Middle frontal gyrus (tissue), 1 donor: ENCODE measurements around the gene OPA3.
"Not testable (repeated sequence)": the region's sequence is repeated elsewhere in the genome, so short reads cannot be mapped to it uniquely, and the experiment has no call there.

Experiments
- DNase-seq: peaks from one replicate; pipeline ENCODE4 v3.0.0-alpha.2; 2015; ENCODE audit warnings: low spot score; ENCODE audit errors: extremely low spot score

Gene OPA3

GRCh38 chr19:45522010-45522941, 62.3 kb downstream of the OPA3 start:
- DNase-seq: no peak

GRCh38 chr19:45518469-45518826, 66.2 kb downstream of the OPA3 start:
- no peak for DNase-seq

GRCh38 chr19:45517641-45518468, 66.7 kb downstream of the OPA3 start:
- DNase-seq: no peak

DNA sequence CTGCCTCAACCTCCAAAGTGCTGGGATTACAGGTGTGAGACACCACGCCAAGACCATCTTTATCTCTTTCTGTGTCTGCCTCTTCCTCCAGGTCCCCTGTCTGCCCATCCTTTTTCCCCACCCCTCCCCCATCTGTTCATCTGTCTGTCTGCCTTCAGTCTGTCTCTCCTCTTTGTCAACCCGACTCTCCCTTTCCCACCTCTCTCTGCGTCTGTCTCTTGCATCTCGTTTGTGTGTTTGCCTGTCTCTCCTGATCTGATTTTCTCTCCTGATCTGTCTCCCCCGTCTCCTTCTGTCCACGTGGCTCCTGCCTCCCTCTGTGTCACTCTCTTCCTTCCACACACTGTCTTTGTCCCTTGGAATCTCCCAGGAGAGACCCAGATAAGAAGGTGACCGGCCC, 67.4 kb downstream of the OPA3 start:
- no peak for DNase-seq

DNA sequence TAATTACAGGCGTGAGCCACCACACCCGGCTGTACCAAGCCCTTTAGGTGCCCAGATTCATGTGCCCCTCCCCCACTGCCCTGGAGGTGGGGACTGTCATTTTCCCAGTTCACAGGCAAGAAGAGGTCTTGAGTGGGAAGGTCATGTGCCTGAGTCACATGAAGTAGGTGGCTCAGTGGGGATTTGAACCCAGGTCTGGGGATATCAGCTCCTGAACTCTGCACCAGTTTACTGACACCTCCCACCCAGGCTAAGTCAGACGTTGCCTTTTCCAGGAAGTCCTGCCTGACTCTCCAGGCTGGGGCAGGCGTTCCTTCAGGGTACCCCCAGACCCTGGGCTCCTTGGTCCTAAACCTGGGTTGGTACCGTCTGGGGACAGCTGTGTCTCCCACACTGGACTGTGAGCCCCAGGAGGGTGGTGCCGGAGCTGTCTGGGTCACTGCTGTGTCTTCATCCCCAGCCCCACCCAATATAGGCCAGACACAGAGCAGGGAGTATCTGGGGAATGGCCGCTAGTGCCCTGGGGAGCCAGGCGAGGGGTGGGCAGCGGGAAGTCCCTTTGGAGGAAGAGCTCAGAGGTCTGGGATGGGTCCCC, 68.7 kb downstream of the OPA3 start:
- no peak for DNase-seq

- DNase-seq: no peak
Measured at GRCh38 chr19:45515081-45515624, 69.4 kb downstream of the OPA3 start.

DNA sequence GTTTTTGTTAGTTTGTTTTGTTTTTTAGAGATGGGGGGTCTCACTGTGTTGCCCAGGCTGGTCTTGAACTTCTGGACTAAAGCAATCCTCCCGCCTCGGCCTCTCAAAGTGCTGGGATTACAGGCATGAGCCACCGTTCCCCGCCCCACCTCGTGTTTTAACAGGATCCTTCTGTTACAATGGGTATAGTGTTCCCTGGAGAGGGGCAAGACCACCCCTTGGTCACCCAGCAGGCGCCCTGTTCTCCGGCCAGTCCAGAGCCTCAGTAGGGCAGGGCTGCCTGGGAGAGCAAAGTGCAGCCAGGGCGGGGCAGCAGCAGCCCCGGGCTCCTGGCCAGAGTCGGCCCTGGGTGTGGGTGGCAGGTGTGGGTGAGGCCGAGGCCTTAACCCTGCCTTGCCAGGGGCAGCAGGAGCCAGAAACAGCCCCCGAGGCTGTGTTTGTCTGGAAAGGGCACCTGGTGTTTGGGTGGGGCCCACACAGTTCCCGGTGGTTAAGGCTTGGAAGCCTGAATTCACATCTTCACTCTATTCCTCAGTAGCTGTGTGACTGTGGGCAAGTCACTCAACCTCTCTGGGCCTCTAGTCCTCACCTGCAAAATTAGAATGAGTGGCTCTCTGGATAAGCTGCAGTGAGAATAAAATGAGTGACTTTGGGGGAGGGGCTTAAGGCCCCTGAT, 70.1 kb downstream of the OPA3 start:
- DNase-seq: no peak

GRCh38 chr19:45512881-45513483, 71.6 kb downstream of the OPA3 start:
- DNase-seq: no peak

DNA sequence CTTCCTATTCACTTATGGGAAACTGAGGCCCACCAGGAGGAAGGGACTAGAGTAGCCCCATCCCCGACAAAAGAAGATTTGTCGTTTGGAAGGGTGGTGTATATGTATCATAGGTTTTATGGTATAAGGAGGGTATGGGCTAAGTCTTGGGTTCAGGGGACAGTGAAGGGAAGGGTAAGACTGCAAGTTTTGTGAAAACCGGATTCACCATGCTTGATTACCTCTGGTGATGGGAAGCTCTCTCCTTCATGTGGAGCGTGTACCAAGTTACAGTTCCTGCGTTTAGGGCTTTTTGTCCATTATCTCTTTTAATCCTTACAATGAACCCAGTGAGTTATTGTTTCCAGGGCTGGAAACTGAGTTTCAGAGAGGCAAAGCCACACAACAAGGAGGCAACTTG, 73.5 kb downstream of the OPA3 start:
- no peak for DNase-seq

DNA sequence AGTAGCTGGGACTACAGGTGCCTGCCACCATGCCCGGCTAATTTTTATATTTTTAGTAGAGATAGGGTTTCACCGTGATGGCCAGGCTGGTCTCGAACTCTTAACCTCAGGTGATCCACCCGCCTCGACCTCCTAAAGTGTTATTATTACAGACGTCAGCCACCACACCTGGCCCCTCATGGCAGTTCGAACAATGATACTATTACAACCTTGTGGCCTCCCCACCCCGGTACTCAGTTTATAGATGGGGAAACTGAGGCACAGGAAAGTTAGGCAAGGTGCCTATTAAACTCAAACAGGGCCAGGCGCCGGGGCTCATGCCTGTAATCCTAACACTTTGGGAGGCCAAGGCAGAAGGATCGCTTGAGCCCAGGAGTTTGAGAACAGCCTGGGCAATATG, 74.2 kb downstream of the OPA3 start:
- not testable (repeated sequence) for DNase-seq

- no peak for DNase-seq
Measured at GRCh38 chr19:45509692-45510015, 74.9 kb downstream of the OPA3 start.

GRCh38 chr19:45508861-45509691, 75.5 kb downstream of the OPA3 start:
- DNase-seq: no peak

- no peak for DNase-seq
Measured at GRCh38 chr19:45508417-45508860, 76.2 kb downstream of the OPA3 start.

- DNase-seq: no peak
Measured at GRCh38 chr19:45507872-45508416, 76.7 kb downstream of the OPA3 start.

DNA sequence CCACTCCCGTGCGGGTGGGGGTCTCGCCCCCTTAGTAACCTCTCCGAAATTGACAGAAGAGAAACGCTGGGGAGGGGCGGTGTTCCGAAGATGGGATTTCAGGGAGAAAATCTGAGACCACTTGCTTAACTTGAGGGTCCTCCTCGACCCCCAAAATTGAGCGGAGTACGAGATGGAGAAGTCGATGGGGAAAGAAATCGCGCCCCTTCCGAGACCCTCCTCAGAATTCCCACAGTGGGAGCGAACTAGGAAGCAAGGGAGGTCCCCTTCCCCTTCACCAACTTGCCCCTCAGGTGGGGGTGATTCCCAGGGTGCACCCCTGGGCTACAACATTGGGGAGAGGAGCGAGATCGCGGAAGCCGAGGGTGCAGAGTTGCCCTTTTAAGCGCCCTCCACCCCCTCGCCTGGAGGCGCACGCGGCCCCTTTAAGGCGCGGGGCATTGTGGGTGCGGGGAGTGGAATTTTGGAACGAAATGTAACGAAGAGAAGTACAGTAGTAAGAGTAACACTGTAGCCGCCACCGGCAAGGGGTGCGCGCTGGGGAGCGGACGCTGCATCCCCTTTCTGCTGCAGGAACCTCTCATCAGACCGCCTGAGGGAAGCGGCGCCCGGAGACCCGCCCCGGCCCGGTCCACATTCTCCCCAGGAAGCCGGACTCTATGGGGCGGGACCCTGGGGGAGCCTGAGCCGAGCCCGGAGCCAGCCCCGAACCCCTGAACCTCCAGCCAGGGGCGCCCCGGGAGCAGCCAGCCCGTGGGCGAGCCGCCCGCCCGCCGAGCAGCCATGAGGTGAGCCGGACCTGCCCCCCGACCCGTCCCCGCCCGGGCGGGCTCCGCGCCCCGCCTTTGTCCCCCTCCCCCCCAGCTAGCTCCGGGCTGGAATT, 77.4 kb downstream of the OPA3 start, which contains the start of gene VASP:
Gene VASP (plus strand): TSS at position 491 of the 883 bp plus-strand sequence. CDS start 293 bp downstream, at position 784.
- DNase-seq: peak; percentile 60

DNA sequence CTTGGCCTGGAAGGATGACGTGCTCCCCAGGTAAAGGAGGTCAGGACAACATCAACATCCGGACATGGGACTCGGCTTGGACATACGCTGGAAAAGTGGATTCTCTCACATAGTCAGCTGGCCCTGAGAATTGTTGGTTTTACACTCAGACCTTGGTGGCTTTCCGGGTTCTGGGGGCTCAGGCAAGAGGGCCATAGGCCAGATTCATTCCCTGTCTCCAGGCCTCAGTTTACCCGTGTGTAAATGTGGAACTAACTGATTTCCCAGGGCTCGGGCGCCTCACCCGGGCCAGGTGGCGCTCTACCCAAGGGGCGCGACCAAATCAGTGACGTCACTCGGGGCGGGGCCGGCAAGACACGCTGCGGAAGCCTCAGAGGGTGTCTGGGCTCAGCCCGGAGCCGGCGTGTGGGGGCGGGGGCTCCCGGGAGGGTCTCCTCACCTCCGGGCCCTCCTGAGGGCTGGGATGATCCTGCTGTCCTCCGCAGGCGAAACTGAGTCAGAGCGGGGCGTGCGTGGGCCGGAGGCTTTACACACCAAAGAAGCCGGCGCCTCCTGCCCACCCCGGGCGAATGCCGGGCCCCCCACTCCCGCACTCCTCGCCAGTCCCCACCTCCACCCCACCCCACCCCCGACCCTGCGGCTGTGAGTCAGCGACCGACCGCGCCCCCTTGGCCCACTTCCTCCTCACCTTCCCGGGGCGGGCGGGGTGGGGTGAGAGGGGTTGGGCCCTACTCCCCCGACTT, 78.2 kb downstream of the OPA3 start:
- peak; percentile 80 for DNase-seq

DNA sequence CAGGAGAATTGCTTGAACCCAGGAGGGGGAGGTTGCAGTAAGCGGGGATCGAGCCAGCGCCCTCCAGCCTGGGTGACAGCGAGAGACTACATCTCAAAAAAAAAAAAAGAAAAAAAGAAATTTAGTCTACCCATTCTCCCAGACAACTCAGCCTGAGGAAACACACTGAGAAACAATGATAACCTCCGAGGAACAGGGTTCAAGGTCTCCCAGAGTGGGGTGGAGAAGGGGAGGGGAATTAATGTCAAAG, 78.7 kb downstream of the OPA3 start:
- no peak for DNase-seq
